SK-N-MC (cell line): ENCODE results near the gene SH3PXD2A.

Experiments used
- EZH2 ChIP-seq: fragments of 200-600 bp; sonication (generic); IDR thresholded peaks from one replicate; pipeline ENCODE4 v1.6.1; 2017; ENCODE audit warnings: antibody characterized with exemption
- POLR2AphosphoS5 ChIP-seq: IDR thresholded peaks from 2 replicates; pipeline ENCODE4 v1.6.1; 2012; ENCODE audit warnings: mild to moderate bottlenecking, low read depth, low read length, borderline replicate concordance

GRCh38 chr10:103651783-103652476 lies 203.4 kb downstream of the SH3PXD2A start:
- TF ChIP-seq POLR2AphosphoS5: no peak
- TF ChIP-seq EZH2: no peak
